GM13976 (cell line): ENCODE results near the gene CATSPER3.

Source experiments
- DNase-seq: peaks from one replicate; pipeline ENCODE4 v3.0.0; 2012; ENCODE audit warnings: low spot score
- CTCF ChIP-seq: IDR thresholded peaks from 2 replicates; pipeline ENCODE4 v1.5.1; 2012; ENCODE audit warnings: borderline replicate concordance, mild to moderate bottlenecking; ENCODE audit not compliant: insufficient read depth; ENCODE audit errors: extremely low read depth, missing control alignments, control extremely low read depth
- in situ Hi-C: fragments of 300-500 bp; cut with MboI; formaldehyde crosslinking; loops from one replicate; pipeline ENCODE4 v1.12.0; 2022; ENCODE audit warnings: low sequenced_read_pairs, mixed read lengths, inconsistent platforms; ENCODE audit not compliant: unreplicated experiment

CATSPER3 gene

GRCh38 chr5:134949316-134949715 lies 18.4 kb upstream of the CATSPER3 start:
- in situ Hi-C loops = no loop called here
- DNase-seq = no peak
- no peak for TF ChIP-seq CTCF

GRCh38 chr5:134957920-134958608 lies 9.6 kb upstream of the CATSPER3 start:
- in situ Hi-C loops = no loop called here
- DNase-seq = no peak
- no peak for TF ChIP-seq CTCF

- in situ Hi-C loops = no loop called here
- DNase-seq = no peak
- no peak for TF ChIP-seq CTCF
Observed at GRCh38 chr5:134958755-134959154, 9.0 kb upstream of the CATSPER3 start.

GRCh38 chr5:134963098-134963497 lies 4.6 kb upstream of the CATSPER3 start:
- DNase-seq = no peak
- in situ Hi-C loops = no loop called here
- no peak for TF ChIP-seq CTCF

GRCh38 chr5:134964359-134965270 lies 3.1 kb upstream of the CATSPER3 start:
- no peak for DNase-seq
- TF ChIP-seq CTCF = no peak
- in situ Hi-C loops = no loop called here

GRCh38 chr5:134965271-134965825 lies 2.4 kb upstream of the CATSPER3 start:
- in situ Hi-C loops = no loop called here

More at GRCh38 chr5:134965271-134965825, 2.4 kb upstream of the CATSPER3 start:
- TF ChIP-seq CTCF = no peak
- no peak for DNase-seq
